H1 (cell line): ENCODE data around the gene MEF2C.

Experiments used
- CTCF ChIP-seq, 3 experiments: IDR thresholded peaks; 1 replicate in 2 of 3; 2 replicates in 1 of 3; pipeline versions ENCODE4 v1.5.1 to v1.6.1; 2011; ENCODE audit warnings: low read length in 3 of 3, mild to moderate bottlenecking in 3 of 3, inconsistent platforms in 2 of 3, low read depth in 1 of 3, moderate library complexity in 1 of 3; ENCODE audit not compliant: insufficient read depth in 1 of 3; ENCODE audit errors: control extremely low read depth in 1 of 3
- EGR1 ChIP-seq: IDR thresholded peaks from 2 replicates; pipeline ENCODE4 v1.6.1; 2011; ENCODE audit warnings: low read depth, low read length, borderline replicate concordance
- EP300 ChIP-seq, 2 experiments: IDR thresholded peaks; 1 replicate in 1 of 2; 2 replicates in 1 of 2; pipeline ENCODE4 v1.6.1; 2011 to 2012; ENCODE audit warnings: low read depth in 2 of 2, low read length in 2 of 2, mild to moderate bottlenecking in 2 of 2, borderline replicate concordance in 1 of 2, inconsistent platforms in 1 of 2, moderate library complexity in 1 of 2
- GABPA ChIP-seq: IDR thresholded peaks from 2 replicates; pipeline ENCODE4 v1.6.1; 2011; ENCODE audit warnings: mild to moderate bottlenecking, low read length, moderate library complexity, borderline replicate concordance; ENCODE audit not compliant: insufficient read depth
- MAX ChIP-seq: IDR thresholded peaks from 2 replicates; pipeline ENCODE4 v1.6.1; 2012; ENCODE audit warnings: inconsistent platforms
- POLR2A ChIP-seq, 2 experiments: IDR thresholded peaks; 1 replicate in 1 of 2; 2 replicates in 1 of 2; pipeline ENCODE4 v1.6.1; 2011; ENCODE audit warnings: low read depth in 2 of 2, low read length in 2 of 2, mild to moderate bottlenecking in 2 of 2; ENCODE audit errors: control extremely low read depth in 1 of 2
- SIX5 ChIP-seq: IDR thresholded peaks from 2 replicates; pipeline ENCODE4 v1.6.1; 2011; ENCODE audit warnings: mild to moderate bottlenecking, low read depth, low read length
- TAF1 ChIP-seq: IDR thresholded peaks from 2 replicates; pipeline ENCODE4 v1.6.1; 2011; ENCODE audit warnings: mild to moderate bottlenecking, low read depth, low read length

DNA sequence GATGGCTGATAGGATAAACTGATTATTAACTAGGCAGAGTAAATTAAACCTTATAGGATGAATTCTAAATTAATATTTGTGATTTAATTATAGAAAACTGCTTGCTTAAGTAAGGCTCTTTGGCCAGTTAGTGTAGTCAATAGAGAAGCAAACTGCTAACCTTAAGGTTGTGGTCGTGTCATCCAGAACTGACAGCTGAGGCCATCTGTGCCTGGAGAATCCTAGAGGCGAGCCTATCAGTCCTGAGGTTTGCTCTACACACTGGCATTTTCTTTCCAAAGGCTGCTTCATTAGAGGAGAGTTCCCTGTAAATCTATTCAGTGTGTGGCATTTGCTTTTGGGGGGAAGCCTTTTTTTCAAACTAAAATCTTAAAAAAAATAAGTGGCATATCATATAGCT, 169.2 kb downstream of the MEF2C start:
- TF ChIP-seq GABPA (no peak), EGR1 (no peak), POLR2A (IDR thresholded peaks at IDR 0.05; ENCODE audit: control extremely low read depth in 1 of 2, low read depth in 2 of 2, low read length in 2 of 2) (no peak), CTCF (IDR thresholded peaks at IDR 0.05; ENCODE audit: control extremely low read depth in 1 of 3, insufficient read depth in 1 of 3, low read depth in 1 of 3, low read length in 3 of 3) (no peak), TAF1 (no peak), SIX5 (no peak), MAX (no peak), EP300 (IDR thresholded peaks at IDR 0.05; ENCODE audit: borderline replicate concordance in 1 of 2, low read depth in 2 of 2, low read length in 2 of 2) (no peak)
